GM03348 (cell line): ENCODE data around the gene R3HCC1L.
"Not testable (repeated sequence)": the region's sequence is repeated elsewhere in the genome, so short reads cannot be mapped to it uniquely, and the experiment has no call there.

ENCODE experiments used
- DNase-seq: peaks from one replicate; pipeline ENCODE4 v3.0.0; 2012; ENCODE audit warnings: low spot score

Gene R3HCC1L

DNA sequence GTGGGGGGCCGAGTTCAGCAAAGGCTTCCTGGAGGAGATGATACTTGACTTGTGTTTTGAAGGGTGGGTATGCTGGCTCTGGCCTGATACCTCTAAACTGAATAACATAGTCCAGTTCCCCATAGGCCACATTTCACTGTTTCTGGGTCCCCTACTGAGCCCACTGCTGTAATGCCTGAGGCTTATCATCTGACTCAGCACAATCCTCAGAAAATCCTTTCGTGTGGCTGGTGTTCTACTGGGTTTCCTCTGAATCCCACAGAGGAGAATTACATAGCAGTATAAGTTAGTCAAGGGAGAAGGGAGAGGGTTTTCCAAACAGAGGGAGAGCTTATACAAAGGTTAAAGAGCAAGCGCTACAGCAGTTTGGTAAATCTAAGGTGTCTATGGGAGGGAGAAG is 2.8 kb upstream of the R3HCC1L start:
- no peak for DNase-seq

DNA sequence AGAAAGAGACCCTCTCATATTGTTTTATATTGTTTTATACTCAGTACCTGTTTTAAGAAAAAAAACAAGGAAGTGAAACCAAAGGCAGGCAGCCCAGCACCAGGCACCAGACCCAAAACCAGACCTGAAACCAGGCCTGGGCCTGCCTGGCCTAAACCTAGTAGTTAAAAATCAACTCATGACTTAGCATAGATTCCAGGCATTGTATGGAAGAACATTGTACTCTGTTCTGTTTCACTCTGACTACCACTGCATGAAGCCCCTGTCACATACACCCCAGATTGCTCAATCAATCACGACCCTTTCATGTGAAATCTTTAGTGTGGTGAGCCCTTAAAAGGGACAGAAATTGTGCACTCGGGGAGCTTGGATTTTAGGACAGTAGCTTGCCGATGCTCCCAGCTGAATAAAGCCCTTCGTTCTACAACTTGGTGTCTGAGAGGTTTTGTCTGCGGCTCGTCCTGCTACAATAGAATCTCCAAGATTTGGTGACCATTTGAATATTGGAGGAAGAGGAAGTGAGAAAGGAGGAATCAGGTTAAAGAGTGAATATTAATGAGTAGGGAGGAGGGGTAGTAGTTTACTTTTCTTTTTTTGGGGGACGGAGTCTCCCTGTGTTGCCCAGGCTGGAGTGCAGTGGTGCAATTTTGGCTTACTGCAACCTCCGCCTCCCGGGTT is 1.2 kb upstream of the R3HCC1L start:
- DNase-seq: not testable (repeated sequence)

DNA sequence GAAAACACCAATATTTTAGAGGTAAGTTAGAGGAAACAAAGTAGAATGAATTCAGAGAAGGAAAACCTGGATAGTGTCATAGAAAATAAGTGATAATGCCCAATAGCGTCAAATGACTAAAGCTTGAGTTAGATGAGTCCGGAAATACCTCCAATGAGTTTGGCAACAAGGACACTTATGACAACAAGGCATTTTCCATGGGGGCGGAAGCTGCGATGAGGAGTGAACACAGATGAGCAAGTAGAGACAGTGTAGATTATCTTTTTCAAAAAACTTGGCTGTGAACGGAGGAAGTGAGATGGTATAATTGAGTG is 383 bp upstream of the R3HCC1L start:
- no peak for DNase-seq

DNA sequence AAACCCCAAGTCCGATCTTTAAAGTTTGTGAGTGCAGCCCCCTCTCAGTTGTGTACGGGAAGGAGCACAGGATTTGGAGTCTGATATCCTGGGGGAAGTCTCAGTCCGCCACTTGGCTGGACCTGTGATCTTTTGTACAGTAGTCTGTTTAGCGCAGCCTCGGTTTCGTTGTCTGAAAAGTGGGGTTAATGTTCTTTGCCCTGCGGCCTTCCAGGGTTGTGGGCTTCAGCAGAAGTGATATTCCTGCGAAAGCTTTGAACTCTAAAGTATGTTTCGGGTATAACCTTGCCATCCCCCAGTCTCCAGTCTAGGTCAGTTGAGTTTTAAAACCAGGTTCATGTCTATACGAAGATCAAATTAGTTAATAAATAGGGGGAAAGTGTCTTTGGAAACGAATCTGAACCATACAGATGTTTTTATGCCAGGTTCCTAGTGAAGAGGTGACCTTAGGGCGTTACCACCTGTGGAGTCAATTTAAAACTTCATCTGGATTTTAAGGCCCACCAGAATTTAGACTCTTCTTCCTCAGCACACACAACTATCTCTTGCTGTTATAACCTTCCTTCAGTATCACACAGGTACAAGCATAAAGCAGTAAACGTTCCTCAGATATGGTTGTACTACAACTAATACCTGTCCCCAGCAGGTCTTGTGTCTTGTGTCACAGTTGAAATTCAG is 904 bp downstream of the R3HCC1L start:
- DNase-seq: no peak

DNA sequence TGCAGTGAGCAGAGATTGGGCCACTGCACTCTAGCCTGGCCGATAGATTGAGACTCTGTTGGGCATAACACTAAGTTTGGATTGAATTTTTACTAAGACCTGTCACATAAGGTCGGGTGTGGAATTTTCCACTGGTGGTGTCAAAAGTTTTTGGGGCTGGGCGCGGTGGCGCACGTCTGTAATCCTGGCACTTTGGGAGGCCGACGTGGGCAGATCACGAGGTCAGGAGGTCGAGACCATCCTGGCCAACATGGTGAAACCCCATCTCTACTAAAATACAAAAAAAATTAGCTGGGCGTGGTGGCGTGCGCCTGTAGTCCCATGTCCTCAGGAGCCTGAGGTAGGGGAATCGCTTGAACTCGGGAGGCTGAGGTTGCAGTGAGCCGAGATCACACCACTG is 2.3 kb downstream of the R3HCC1L start:
- DNase-seq: not testable (repeated sequence)

DNA sequence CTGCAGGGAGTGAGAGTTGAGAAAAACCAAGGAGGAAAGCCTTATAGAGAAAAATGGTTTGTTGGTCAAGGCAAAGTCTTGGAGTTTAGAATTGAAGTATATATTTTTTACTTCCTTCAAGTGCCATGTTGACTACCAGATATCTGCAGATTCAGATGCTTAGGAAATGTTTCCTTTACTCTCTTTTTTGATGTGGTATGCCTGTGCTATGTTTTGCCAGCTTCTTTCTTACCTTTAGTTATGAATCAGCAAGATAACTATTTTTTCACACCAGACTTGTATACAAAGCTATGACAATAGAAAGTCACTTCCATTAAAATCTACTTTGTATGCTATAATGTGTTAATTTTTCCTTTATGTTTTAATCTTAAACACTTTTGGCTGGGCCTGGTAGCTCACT is 3.6 kb downstream of the R3HCC1L start:
- no peak for DNase-seq

DNA sequence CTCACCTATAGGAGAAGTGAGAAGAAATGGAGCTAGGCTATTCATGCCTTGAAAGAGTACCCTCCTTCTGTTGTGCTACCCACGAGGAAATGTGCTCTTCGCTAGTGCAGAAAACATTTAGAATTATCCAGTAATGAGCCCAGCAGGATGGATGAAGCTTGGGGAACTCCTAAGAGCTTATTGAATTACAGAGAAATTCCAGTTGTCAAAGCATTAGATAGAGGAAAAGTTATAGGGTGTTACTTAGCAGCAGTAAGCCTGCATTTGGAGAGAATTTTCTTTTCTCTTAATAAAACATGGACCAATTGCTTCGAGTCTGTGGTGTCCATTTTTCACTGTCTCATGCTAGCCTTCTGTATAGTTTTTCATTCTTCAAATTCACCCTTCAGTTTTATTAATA is 5.0 kb downstream of the R3HCC1L start:
- no peak for DNase-seq

DNA sequence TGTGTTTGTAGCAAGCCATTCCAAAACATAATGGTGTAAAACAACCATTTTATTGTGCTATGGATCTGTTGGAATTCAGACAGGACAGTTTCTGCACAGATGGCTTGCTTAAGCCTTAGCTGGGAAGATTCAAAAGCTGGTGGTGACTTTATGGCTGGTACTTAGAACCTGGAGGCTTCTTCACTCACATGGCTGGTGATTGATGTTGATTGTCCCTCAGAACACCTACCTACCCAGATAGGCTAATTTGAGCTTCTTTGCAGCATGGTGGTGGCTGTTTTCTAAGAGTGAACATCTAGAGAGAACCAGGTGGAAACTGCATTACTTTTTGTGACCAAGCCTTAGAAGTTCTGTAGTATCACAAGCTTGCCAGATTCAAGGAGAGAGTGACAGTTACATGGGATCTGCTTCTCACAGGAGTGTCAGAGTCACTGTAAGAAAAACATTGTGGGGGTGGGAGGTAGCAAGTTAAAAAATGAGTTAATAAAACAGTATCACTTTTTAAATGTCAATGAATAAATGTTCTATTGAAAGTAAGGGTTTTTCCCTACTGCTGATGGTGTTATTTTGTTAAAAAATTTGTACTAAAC is 7.1 kb downstream of the R3HCC1L start:
- DNase-seq: no peak

DNA sequence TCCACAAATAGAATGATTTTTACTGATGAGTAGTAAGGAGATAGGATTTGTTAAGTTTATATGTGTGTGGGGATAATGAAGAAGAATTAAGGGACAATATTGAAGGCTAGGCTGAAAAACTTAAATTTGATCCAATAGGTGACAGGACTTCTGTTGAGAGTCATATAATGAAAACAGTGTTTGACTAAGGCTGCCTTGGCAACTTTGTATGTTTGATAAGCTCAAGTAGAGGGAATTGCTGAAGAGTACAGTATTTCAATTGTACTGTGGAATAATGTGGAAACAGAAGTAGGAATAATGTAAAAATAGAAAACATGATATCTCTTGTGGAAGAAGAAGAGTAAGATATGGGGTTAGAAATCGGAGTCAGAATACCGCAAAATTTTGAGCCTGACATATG is 10.5 kb downstream of the R3HCC1L start:
- DNase-seq: no peak

DNA sequence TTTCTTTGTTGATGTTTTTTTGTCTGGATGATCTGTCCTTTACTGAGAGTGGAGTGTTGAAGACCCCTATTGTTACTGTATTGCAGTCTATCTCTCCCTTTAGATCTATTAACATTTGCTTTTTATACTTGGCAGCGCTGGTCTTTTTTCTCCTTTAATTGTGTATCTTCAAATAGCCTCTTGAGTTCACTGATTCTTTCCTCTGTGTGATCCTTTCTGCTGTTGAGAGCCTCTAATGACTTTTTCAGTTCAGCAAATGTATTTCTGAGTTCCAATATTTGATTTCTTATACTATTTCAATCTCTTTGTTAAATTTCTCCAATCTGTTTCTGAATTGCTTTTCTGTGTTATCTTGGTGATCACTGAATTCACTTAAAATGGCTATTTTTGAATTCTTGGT is 15.4 kb downstream of the R3HCC1L start:
- DNase-seq: no peak

DNA sequence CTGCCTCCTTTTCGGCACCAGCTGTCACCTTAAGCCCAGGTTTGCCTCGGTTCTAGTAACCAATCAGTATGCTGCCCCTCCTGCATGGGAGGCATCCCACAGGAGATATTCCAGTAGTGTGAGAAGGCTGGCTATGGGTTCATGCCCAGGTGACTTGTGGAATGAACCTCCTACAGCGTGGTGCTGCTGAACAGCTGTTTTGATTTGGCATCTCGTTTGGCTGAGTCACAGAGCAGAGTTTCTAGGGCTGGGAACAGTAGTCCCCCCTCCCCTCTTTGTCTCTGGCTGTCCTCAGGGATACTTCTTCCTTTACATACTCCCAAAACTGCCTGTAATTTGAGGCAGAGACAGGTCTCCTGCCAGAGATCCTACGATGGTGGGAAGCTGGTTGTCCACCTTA is 16.1 kb downstream of the R3HCC1L start:
- no peak for DNase-seq

DNA sequence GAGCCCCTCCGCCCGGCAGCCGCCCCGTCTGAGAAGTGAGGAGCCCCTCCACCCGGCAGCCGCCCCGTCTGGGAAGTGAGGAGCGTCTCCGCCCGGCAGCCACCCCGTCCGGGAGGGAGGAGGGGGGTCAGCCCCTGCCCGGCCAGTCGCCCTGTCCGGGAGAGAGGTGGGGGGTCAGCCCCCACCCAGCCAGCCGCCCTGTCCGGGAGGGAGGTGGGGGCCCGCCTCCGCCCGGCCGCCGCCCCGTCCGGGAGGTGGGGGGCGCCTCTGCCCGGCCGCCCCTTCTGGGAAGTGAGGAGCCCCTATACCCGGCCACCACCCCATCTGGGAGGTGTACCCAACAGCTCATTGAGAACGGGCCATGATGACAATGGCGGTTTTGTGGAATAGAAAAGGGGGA is 18.3 kb downstream of the R3HCC1L start:
- DNase-seq: not testable (repeated sequence)

DNA sequence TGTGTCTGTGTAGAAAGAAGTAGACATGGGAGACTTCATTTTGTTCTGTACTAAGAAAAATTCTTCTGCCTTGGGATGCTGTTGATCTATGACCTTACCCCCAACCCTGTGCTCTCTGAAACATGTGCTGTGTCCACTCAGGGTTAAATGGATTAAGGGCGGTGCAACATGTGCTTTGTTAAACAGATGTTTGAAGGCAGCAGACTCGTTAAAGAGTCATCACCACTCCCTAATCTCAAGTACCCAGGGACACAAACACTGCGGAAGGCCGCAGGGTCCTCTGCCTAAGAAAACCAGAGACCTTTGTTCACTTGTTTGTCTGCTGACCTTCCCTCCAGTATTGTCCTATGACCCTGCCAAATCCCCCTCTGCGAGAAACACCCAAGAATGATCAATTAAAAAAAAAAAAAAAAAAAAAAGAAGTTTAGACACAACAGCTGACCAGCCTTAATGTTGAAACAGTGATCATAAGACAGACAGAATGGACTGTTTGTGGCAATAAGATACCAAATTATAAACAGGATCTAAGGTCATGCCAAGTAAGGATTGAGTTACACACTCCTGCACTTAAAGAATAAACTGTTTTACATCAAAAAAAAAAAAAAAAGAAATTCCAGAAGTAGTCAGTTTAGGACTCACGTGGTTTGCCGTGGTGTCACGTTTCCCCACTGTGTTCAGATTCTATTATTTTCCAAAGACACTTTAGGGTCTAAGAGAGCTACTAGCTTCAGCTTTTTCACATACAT is 18.9 kb downstream of the R3HCC1L start:
- DNase-seq: not testable (repeated sequence)

DNA sequence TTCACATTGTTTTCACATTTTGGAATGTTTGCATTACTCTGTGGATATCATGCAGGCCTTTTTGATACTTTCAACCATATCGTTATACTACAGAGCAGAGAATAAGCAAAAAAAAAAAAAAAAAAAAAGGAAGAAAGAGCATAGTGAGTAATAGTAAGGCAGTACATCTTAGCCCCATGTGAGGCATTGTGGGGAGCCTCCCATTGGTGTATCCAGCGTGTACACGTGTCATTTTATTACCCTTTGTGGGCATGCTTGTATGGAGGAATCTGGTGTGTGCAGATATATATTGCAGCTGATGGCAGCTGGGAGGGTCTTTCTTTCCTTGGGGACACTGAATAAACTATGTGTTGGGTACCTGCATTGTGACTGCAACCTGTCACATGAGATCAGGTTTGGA is 19.6 kb downstream of the R3HCC1L start:
- no peak for DNase-seq

DNA sequence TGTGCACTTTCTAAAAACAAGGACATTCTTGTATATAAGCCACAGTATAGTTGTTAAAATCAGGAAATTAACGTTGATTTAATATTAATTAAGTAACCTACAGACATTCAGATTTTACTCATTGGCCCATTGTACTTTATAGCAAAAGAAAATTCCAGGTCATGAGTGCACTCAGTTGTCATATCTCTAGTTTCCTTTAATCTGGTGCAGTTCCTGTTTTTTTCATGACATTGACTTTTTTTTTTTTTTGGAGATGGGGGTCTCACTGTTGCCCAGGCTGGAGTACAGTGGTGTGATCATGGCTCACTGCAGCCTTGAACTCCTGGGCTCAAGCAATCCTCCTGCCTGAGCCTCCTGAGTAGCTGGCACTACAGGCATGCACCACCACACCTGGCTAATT is 24.1 kb downstream of the R3HCC1L start:
- no peak for DNase-seq

DNA sequence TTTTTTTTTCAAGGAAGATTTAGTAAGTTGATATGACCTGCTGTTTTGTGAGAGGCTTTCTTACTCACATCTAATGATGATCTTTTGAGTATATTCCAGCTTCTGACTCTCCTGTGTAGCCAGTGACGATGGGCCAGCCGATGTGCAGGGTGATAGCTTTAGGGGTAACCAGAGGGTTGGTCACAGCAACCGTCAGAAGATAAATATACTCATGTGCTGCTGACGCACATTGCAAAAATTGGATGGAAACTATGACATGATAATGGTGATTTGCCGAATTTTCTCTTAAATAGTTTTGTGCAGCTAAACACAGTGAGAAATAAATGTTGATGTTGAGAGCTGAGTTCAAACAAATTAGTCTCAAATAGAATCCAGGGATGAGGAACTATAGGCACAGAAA is 29.5 kb downstream of the R3HCC1L start:
- no peak for DNase-seq

DNA sequence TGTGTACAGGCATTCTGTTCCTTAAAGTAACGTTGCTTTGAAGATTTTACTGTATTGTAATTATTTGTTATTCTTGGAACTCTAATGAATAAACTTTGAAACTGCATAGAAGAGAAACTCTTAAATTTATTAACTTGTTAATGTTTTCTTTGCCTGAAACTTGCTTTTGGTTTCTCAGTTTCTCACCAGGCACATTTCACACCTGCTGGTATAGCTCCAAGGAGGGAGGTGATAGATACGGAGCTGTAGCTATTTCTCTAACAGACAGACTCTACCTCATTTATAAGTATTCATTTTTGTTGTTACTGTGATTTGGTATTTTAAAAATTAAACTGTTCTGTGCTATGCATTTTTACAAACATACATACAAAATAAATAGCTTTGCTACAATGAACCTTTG is 32.7 kb downstream of the R3HCC1L start:
- no peak for DNase-seq

DNA sequence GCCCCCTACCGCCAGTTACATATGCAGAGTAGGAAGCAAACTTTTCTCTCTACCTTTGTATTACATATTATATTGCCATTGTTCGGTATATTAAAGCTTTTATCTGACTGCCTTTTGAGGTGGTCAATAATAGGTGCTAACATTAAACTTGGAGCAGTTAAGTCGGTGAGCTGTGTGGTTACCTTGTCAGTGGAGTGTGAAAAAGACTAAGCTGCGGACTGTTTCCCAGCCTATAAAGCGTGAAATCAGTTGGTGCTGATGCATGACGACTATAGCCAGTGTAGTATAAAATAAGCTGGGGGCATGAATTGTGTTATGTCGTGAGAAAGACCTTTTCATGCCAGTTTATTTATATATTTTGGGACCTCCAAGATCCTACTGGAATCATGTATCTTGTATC is 33.7 kb downstream of the R3HCC1L start:
- DNase-seq: no peak

DNA sequence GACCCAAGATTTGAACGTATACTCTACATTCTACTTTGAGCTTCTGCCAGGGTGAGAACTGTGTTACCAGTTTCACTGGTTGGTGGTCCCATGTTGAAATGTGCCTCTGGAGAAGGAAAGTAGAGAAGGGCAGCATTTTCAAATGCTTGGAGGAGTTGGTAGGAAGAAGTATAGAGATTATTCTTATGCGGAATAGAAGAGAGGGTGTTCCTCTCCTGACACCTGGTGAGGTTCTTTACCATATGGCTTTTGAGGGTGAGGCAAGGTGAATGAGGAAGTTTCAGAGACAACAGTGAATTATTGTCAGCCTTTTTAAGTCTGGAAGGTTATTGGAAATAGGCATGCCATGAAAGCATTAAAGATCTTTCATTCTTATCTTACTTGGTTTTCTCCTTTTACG is 34.3 kb downstream of the R3HCC1L start:
- no peak for DNase-seq

DNA sequence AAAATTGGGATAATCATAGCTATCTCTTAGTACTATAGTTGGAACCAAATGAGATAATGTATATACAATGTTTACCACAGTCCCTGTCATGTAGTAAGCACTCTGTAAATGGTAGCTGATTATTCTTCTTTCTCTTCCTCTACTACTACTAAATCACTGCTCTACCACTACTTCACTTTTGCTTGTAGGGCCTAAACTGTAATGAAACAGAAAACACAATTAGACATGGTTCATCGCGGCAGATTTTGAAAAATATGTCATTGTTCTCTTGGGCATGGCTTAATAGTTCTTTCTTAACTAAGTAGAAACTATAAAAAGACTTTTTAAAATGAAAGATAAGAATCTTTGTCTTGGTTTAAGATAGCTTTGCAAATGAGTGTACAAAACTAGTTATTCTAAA is 34.9 kb downstream of the R3HCC1L start:
- DNase-seq: no peak

DNA sequence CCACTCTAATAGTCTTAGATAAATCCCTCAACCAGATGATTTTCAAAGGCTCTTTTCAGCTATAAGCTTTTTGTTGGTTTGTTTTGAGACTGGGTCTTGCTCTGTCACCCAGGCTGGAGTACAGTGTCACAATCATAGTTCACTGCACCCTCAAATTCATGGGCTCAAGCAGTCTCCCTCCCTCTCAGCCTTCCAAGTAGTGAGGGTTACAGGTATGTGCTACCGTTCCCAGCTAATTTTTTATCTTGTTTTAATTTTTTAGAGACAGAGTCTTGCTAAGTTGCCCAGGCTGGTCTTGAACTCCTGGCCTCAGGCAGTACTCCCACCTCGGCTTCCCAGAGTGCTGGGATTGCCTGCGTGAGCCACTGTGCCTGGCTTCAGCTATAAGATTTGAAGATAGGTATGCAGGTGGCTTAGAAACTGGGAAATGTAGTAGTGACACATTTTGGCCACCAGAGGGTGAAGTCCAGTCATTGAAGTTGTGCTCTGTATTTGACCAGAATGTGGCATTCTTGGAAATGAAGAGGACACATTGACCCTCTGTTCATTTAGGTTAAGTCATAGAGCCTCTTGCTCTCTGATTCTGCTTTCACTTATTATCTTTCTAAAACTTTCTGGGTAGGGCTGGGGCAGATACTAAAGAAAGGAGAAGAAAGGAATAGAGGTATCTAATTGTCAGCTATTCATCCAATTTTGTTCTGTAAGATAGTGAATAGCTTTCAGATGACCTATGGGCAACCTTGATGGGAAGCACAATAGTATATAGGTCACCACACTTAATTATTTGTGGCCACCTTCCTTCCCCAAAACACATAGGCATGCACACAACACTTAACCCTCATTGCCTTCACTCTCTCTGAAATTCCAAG is 36.0 kb downstream of the R3HCC1L start:
- DNase-seq: peak; percentile 65

DNA sequence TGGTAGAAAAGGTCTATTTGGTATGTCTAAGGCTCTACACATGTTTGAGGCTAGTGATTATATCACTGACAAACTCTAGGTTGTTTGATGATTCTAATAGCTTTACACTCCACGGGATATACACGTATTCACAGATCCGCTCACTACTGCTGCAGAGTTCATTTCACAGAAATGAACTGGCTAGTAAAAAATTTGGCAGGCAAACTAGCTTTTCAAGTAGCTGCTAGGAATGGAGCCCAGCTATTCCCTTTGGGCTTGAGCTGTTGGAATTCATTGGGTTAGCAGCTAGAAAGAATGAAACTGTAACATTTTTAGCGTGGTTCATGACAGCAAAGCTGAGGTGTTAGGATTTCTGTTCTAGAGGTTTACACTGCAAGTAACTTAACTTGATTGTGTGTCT is 37.6 kb downstream of the R3HCC1L start:
- DNase-seq: peak; percentile 65
